Uterus (tissue), 4 donors: Measurements from ENCODE around the gene PCDHGA6. TPM values are rescaled to one million over a fixed set of nuclear protein-coding genes. Genes with fewer than 3 reads are reported as not detected.

Experiments used
- DNase-seq, 2 donors: peaks; one replicate each; pipeline ENCODE4 v3.0.0-alpha.2; 2019 to 2020
- H3K27ac ChIP-seq, 2 donors: fragments of 200-600 bp; sonication (generic); 1 replicate in 1 of 2; 2 replicates in 1 of 2; pipeline ENCODE4 v1.5.1; 2016 to 2018
- H3K27me3 ChIP-seq, 2 donors: fragments of 200-600 bp; sonication (generic); one replicate each; pipeline ENCODE4 v1.5.1; 2018 to 2019; ENCODE audit warnings: control low read depth in 1 of 2
- H3K36me3 ChIP-seq, 2 donors: fragments of 200-600 bp; sonication (generic); one replicate each; pipeline ENCODE4 v1.5.1; 2019; ENCODE audit warnings: control low read depth in 1 of 2
- H3K4me1 ChIP-seq, 2 donors: fragments of 200-600 bp; sonication (generic); one replicate each; pipeline ENCODE4 v1.5.1; 2018 to 2019; ENCODE audit warnings: control low read depth in 1 of 2
- H3K4me3 ChIP-seq, 2 donors: fragments of 200-600 bp; sonication (generic); 1 replicate in 1 of 2; 2 replicates in 1 of 2; pipeline ENCODE4 v1.5.1; 2018 to 2019; ENCODE audit warnings: mild to moderate bottlenecking in 1 of 2
- H3K9me3 ChIP-seq, 2 donors: fragments of 200-600 bp; sonication (generic); one replicate each; pipeline ENCODE4 v1.5.1; 2019; ENCODE audit warnings: control low read depth in 1 of 2
- CTCF ChIP-seq, 4 experiments: fragments of 200-600 bp in 2 of 4; fragments of 450-650 bp in 2 of 4; sonication (generic) in 2 of 4; IDR thresholded peaks; one replicate each; pipeline ENCODE4 v1.5.1; 2016 to 2019; ENCODE audit warnings: antibody characterized with exemption in 4 of 4, mild to moderate bottlenecking in 2 of 4, moderate library complexity in 1 of 4
- POLR2A ChIP-seq, 2 donors: fragments of 450-650 bp; IDR thresholded peaks; one replicate each; pipeline ENCODE4 v1.6.1; 2016; ENCODE audit warnings: antibody characterized with exemption in 2 of 2, mild to moderate bottlenecking in 1 of 2, moderate library complexity in 1 of 2
- intact Hi-C: fragments of 100-400 bp; cut with DNase I; formaldehyde crosslinking; loops from one replicate; pipeline ENCODE4 v1.15.1; 2023; ENCODE audit warnings: low total_unique reads
- total RNA-seq, 4 donors: library from RNA; depleted of rRNA in 3 of 4; stranded (reverse); fragments of >200 nt in 3 of 4; gene quantifications; one replicate each; pipeline versions ENCODE4 v1.1.0 to v1.2.4, GENCODE V29; 2014 to 2023
- donor health status: DM: yes; HTN: yes; CAD: no.

PCDHGA6 gene
- total RNA-seq, 4 donors from 2014 or later, result 4.4 to 16.6 (median 14.3) TPM

DNA sequence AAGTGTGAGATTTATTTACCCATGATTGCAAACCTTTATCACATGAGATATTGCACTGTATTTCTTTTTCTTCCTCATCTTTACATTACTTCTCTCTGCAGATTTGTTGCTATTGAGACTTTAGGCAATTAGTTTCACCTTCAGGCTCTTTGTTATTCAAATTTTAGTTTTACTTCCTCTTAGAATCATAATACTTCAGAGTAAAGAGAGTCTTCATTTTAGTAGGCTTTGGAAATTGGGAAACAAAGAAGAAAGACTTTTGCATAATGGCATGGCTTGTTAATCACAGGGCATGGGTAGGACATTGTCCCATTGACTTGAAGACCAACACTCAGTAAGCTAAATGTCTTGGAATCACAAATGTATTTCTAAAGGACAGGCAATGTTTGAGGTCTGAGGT, 11.0 kb upstream of the PCDHGA6 start:
- H3K27ac ChIP-seq, result no peak overlapping the region
- H3K4me3 ChIP-seq, result no peak overlapping the region
- intact Hi-C loops, result no loop called here
- TF ChIP-seq CTCF (IDR thresholded peaks at IDR 0.05) (no peak), POLR2A (IDR thresholded peaks at IDR 0.05) (no peak)
- no peaks in the 10 kb centered on the region for H3K36me3 ChIP-seq
- DNase-seq, result no peak
- H3K27me3 ChIP-seq, result no peaks in the 10 kb centered on the region
- peaks cover 0 to 93% of the 10 kb centered on the region in 2 donors for H3K9me3 ChIP-seq
- H3K4me1 ChIP-seq, result no peaks in the 10 kb centered on the region

- Histone ChIP-seq H3K27ac (no peak within 1 kb of the TSS), H3K27me3 (no peaks in the 10 kb centered on the region), H3K9me3 (peaks cover 0 to 89% of the 10 kb centered on the region in 2 donors), H3K4me3 (no peak within 1 kb of the TSS), H3K4me1 (no peaks in the 10 kb centered on the region), H3K36me3 (no peaks in the 10 kb centered on the region)
- intact Hi-C loops, result no loop called here
- TF ChIP-seq POLR2A (IDR thresholded peaks at IDR 0.05), result no peak
- no peak for TF ChIP-seq CTCF (IDR thresholded peaks at IDR 0.05)
- no peak for DNase-seq
Observed at GRCh38 chr5:141363952-141364660, 9.6 kb upstream of the PCDHGA6 start, which contains the start of gene PCDHGA5. TSS of gene PCDHGA5 (plus strand) at chr5:141364162. CDS start at chr5:141364331, 169 bp downstream.

GRCh38 chr5:141366016-141366896, 7.4 kb upstream of the PCDHGA6 start:
- Histone ChIP-seq H3K4me1 (no peaks in the 10 kb centered on the region), H3K36me3 (no peaks in the 10 kb centered on the region), H3K27me3 (no peaks in the 10 kb centered on the region), H3K27ac (no peak overlapping the region), H3K9me3 (peaks cover 0 to 92% of the 10 kb centered on the region in 2 donors), H3K4me3 (no peak overlapping the region)
- DNase-seq, result no peak
- TF ChIP-seq POLR2A (IDR thresholded peaks at IDR 0.05) (no peak), CTCF (IDR thresholded peaks at IDR 0.05) (no peak)
- intact Hi-C loops, result loop anchor here (2.0 kb wide), 1 partner anchor 57 kb away; no protein-coding TSS in a partner anchor

DNA sequence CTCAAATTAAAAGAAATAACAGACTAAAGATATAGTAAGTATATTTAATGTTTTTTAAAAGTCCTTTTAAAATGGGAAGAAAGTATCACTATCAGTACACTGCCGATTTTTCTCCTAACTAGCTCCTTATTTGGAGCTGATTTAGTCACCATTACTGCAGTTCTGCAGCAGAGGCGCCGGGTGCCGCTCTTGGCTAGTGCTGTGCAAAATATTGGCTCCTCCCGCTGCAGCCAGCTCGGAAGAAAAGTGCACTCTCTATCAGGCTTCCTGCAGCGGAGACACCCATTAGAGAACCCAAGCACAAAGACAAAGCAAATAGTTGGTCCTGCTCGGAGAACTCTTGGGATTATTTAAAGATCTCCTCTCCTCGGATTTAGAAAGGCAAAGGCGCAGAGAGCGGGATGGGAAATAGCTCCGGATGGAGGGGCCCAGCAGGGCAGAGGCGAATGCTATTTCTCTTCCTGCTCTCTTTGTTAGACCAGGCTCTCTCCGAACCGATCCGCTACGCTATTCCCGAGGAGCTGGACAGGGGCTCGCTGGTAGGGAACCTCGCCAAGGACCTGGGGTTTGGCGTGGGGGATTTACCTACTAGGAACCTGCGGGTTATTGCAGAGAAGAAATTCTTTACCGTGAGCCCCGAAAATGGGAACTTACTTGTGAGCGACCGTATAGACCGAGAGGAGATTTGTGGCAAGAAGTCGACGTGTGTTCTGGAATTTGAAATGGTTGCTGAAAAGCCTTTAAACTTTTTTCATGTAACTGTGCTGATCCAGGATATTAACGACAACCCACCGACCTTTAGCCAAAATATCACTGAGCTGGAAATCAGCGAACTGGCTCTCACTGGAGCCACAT, 3.5 kb upstream of the PCDHGA6 start, which contains the start of gene PCDHGB3:
TSS of gene PCDHGB3 (plus strand) at position 249 of the 855 bp plus-strand sequence. CDS start at position 402, 153 bp downstream.
- intact Hi-C loops, result no loop called here
- Histone ChIP-seq H3K36me3 (no peaks in the 10 kb centered on the region), H3K4me3 (no peak within 1 kb of the TSS), H3K9me3 (peaks cover 5 to 95% of the 10 kb centered on the region in 2 donors), H3K4me1 (no peaks in the 10 kb centered on the region), H3K27ac (no peak within 1 kb of the TSS), H3K27me3 (no peaks in the 10 kb centered on the region)
- TF ChIP-seq POLR2A (IDR thresholded peaks at IDR 0.05) (no peak), CTCF (IDR thresholded peaks at IDR 0.05) (no peak)
- no peak for DNase-seq
